Measurements from ENCODE around the gene DYNLRB2.

Gene DYNLRB2

DNA sequence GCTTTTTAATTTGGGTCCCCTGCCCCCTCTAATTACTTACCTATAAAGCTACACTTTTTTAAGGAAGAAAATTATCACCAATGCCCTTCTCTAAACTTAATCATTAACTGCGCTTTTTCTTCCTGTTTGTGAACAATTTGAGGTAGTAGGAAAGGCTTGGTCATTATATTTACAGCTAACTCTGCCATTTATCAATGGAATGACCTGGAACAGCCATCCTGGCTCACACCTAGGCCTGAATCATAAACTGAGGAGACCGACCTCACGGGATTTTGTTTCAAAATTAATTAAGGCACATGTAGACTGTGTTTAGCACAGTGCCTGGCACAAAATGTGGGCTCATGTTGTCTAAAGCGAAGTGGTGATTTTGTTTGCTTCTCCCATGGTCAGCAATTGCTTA is 15.4 kb upstream of the DYNLRB2 start:
- TF ChIP-seq EZH2 (IDR thresholded peaks at IDR 0.05; ENCODE audit: borderline replicate concordance, low read length), result no peak
- TF ChIP-seq, protein P1, sequence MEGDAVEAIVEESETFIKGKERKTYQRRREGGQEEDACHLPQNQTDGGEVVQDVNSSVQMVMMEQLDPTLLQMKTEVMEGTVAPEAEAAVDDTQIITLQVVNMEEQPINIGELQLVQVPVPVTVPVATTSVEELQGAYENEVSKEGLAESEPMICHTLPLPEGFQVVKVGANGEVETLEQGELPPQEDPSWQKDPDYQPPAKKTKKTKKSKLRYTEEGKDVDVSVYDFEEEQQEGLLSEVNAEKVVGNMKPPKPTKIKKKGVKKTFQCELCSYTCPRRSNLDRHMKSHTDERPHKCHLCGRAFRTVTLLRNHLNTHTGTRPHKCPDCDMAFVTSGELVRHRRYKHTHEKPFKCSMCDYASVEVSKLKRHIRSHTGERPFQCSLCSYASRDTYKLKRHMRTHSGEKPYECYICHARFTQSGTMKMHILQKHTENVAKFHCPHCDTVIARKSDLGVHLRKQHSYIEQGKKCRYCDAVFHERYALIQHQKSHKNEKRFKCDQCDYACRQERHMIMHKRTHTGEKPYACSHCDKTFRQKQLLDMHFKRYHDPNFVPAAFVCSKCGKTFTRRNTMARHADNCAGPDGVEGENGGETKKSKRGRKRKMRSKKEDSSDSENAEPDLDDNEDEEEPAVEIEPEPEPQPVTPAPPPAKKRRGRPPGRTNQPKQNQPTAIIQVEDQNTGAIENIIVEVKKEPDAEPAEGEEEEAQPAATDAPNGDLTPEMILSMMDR (IDR thresholded peaks at IDR 0.05; ENCODE audit: low read length), result no peak
- Histone ChIP-seq H4K20me1 (ENCODE audit: insufficient read depth, low read length) (no peaks in the 10 kb centered on the region), H2AFZ (ENCODE audit: low read length) (no peak overlapping the region), H3K79me2 (ENCODE audit: insufficient read depth, low read length) (no peaks in the 10 kb centered on the region), H3K4me2 (ENCODE audit: low read length) (no peak overlapping the region), H3K9me3 (ENCODE audit: low read length) (no peaks in the 10 kb centered on the region), H3K9me2 (ENCODE audit: low read depth, low read length) (no peaks in the 10 kb centered on the region), H3K27ac (ENCODE audit: low read depth, low read length, poor library complexity, severe bottlenecking) (no peak overlapping the region), H3K4me3 (ENCODE audit: low read depth, low read length, poor library complexity, severe bottlenecking) (no peak overlapping the region), H3K36me3 (ENCODE audit: insufficient read depth, low read length) (no peaks in the 10 kb centered on the region), H3K9ac (ENCODE audit: low read length) (no peak overlapping the region), H3K4me1 (ENCODE audit: insufficient read depth, low read length, severe bottlenecking) (no peaks in the 10 kb centered on the region), H3K27me3 (ENCODE audit: insufficient read depth, low read length) (no peaks in the 10 kb centered on the region; the same call in 1 of the 2 replicates), H3F3A (ENCODE audit: insufficient read depth, low read length) (no peaks in the 10 kb centered on the region)

DNA sequence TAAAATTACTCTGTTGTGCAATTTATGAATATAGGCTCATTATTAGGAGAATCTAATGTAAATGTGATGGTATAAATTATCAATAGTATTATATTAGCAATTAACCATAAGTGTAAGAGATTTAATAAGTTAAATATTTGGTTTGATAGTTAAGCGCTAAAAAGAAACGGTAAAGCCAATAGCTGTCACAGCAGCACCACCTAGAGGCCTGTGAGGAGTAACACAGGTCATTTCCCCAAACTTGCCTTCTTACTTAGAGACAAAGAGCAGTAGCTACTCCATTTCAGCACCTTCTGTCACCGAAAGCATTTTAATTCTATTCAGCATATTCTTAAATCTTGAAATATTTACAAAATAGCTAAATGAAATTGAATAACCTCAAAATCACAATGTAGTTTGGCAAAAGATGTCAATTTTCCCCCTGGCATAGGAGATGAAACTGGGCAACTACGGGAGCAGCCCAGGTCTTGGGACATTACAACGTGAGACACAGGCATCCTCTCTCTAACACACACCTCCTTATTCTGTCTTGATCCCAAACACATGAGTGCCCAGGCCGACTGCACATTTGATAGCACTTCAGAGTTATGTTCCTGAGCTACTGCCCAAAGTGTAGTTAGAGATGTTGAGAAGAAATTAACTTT is 14.3 kb upstream of the DYNLRB2 start:
- no peaks in the 10 kb centered on the region for H3K9me3 ChIP-seq (ENCODE audit: low read length)
- no peaks in the 10 kb centered on the region; the same call in 1 of the 2 replicates for H3K27me3 ChIP-seq (ENCODE audit: insufficient read depth, low read length)
- TF ChIP-seq, protein P1 (IDR thresholded peaks at IDR 0.05; ENCODE audit: low read length), result peak; percentile 79
- TF ChIP-seq EZH2 (IDR thresholded peaks at IDR 0.05; ENCODE audit: borderline replicate concordance, low read length), result no peak
- no peak overlapping the region for H3K27ac ChIP-seq (ENCODE audit: low read depth, low read length, poor library complexity, severe bottlenecking)
- H2AFZ ChIP-seq (ENCODE audit: low read length), result no peak overlapping the region
- no peaks in the 10 kb centered on the region for H3K4me1 ChIP-seq (ENCODE audit: insufficient read depth, low read length, severe bottlenecking)
- H3K4me2 ChIP-seq (ENCODE audit: low read length), result no peak overlapping the region
- H3F3A ChIP-seq (ENCODE audit: insufficient read depth, low read length), result no peaks in the 10 kb centered on the region
- no peaks in the 10 kb centered on the region for H4K20me1 ChIP-seq (ENCODE audit: insufficient read depth, low read length)
- H3K4me3 ChIP-seq (ENCODE audit: low read depth, low read length, poor library complexity, severe bottlenecking), result no peak overlapping the region
- H3K9me2 ChIP-seq (ENCODE audit: low read depth, low read length), result no peaks in the 10 kb centered on the region
- H3K79me2 ChIP-seq (ENCODE audit: insufficient read depth, low read length), result no peaks in the 10 kb centered on the region
- no peak overlapping the region for H3K9ac ChIP-seq (ENCODE audit: low read length)
- H3K36me3 ChIP-seq (ENCODE audit: insufficient read depth, low read length), result no peaks in the 10 kb centered on the region

DNA sequence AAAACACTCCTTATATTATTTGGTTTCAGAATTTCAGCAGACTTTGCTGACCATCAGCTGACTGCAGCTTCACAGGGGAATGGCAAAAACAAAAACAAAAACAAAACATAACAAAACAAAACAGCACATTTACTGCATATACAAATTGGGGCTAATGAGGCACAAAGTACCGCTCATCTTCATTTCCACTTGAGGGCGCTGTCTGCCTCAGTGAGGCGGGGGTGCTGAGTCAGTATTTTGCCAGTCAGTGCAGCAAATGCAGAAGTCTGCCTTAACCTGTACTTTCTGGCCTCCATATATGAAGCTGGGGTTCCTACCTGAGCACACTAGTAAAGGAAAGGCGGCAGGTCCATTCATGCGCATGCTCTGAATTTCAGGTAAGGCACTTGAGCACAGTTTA is 13.5 kb upstream of the DYNLRB2 start:
- Histone ChIP-seq H3K9ac (ENCODE audit: low read length) (no peak overlapping the region), H3K4me1 (ENCODE audit: insufficient read depth, low read length, severe bottlenecking) (no peaks in the 10 kb centered on the region), H3K27me3 (ENCODE audit: insufficient read depth, low read length) (no peaks in the 10 kb centered on the region; the same call in 1 of the 2 replicates), H3K4me3 (ENCODE audit: low read depth, low read length, poor library complexity, severe bottlenecking) (no peak overlapping the region), H3K36me3 (ENCODE audit: insufficient read depth, low read length) (no peaks in the 10 kb centered on the region), H3F3A (ENCODE audit: insufficient read depth, low read length) (no peaks in the 10 kb centered on the region), H3K27ac (ENCODE audit: low read depth, low read length, poor library complexity, severe bottlenecking) (no peak overlapping the region), H2AFZ (ENCODE audit: low read length) (no peak overlapping the region), H3K4me2 (ENCODE audit: low read length) (no peak overlapping the region), H3K79me2 (ENCODE audit: insufficient read depth, low read length) (no peaks in the 10 kb centered on the region), H4K20me1 (ENCODE audit: insufficient read depth, low read length) (no peaks in the 10 kb centered on the region), H3K9me2 (ENCODE audit: low read depth, low read length) (no peaks in the 10 kb centered on the region), H3K9me3 (ENCODE audit: low read length) (no peaks in the 10 kb centered on the region)
- TF ChIP-seq, protein P1 (IDR thresholded peaks at IDR 0.05; ENCODE audit: low read length), result peak; percentile 69
- TF ChIP-seq EZH2 (IDR thresholded peaks at IDR 0.05; ENCODE audit: borderline replicate concordance, low read length), result no peak
